ENCODE data around the gene USP6NL. TPM values are rescaled to one million over a fixed set of nuclear protein-coding genes. Genes with fewer than 3 reads are reported as not detected.

Gene USP6NL
- polyA plus RNA-seq, 1 donor (not counting 4 experiments of a cell fraction or from before 2014, with no cell fraction given), result 8.7 TPM

DNA sequence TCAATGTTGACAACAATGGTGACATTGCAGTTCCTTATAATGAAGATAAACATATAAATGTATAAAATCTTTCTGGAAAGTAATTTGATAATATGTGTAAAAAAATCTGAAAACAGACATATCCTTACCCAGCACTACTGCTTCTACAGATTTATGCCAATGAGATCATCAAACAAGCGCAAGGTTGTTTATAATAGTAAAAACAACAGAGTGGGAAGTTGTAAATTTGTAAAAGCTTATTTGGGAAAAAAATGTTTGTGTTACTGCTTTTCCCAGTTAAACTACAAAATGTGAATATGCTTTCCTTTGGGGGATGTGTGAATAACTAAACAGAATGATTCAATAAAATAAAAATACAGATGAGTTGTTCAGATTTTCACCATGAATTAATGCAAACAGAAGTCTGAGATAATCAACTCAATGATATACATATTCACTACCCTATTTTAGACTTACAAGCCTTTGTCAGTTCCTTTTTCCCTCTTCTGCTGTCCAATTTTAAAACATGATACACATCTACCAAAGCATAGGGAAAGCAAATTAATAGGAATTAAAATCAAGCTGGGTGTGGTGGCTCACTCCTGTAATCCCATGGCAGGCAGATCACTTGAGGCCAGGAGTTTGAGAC is 82.1 kb downstream of the USP6NL start:
- Histone ChIP-seq H3K4me1 (ENCODE audit: control insufficient read depth, extremely low read depth, insufficient read depth, low read length) (no peaks in the 10 kb centered on the region), H3K9me3 (ENCODE audit: control insufficient read depth, low read depth, low read length) (no peaks in the 10 kb centered on the region), H2AFZ (ENCODE audit: control insufficient read depth, low read length) (no peak overlapping the region), H3K27ac (ENCODE audit: control insufficient read depth, insufficient read depth, low read length) (no peak overlapping the region), H3K27me3 (ENCODE audit: control insufficient read depth, extremely low read depth, insufficient read depth, low read length) (no peaks in the 10 kb centered on the region), H3K36me3 (ENCODE audit: control insufficient read depth in 2 of 2, extremely low read depth in 1 of 2, insufficient read depth in 2 of 2, low read length in 2 of 2) (peaks cover 0 to 1% of the 10 kb centered on the region in 2 experiments), H3K9me1 (ENCODE audit: control insufficient read depth, extremely low read depth, insufficient read depth, low read length) (no peaks in the 10 kb centered on the region), H3K79me2 (ENCODE audit: control insufficient read depth, insufficient read depth, low read length) (no peaks in the 10 kb centered on the region), H3K4me3 (ENCODE audit: control insufficient read depth in 2 of 3, extremely low read depth in 1 of 3, insufficient read depth in 2 of 3, low read depth in 1 of 3, low read length in 3 of 3) (no peak overlapping the region), H3K9ac (ENCODE audit: control insufficient read depth, extremely low read depth, insufficient read depth, low read length) (no peak overlapping the region), H4K20me1 (ENCODE audit: control insufficient read depth, extremely low read depth, insufficient read depth, low read length) (no peaks in the 10 kb centered on the region), H3K4me2 (ENCODE audit: control insufficient read depth, extremely low read depth, insufficient read depth, low read depth, low read length) (no peak overlapping the region)
- DNase-seq (ENCODE audit: low read depth, low spot score) (no peak), FAIRE-seq (no peak)
- no peak for TF ChIP-seq EZH2 (IDR thresholded peaks at IDR 0.05; ENCODE audit: low read length)
- dilution Hi-C loops (cut with MboI; ENCODE audit: extremely low pct_ligation_motif_present, low sequenced_read_pairs), result loop anchor here (25.0 kb wide), 1 partner anchor 233 kb away; no protein-coding TSS in a partner anchor

DNA sequence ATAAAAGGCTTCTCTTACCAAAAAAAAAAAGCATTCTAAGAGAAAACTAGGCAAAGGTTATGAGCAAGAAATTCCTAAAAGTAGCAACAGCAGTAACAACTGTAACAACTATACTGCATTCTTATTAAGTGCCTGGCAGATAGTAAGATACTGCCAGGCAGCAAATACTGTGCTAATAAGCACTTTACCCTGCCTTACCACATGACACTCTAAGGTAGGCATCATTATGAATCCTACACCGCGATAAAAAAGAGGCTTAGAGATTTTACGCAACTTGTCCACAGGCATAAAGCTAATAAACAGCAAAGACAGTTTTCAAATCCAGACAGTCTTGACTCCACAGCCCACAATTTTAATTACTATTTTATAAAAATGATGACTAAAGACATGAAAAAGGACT is 83.2 kb downstream of the USP6NL start:
- Histone ChIP-seq H4K20me1 (ENCODE audit: control insufficient read depth, extremely low read depth, insufficient read depth, low read length) (no peaks in the 10 kb centered on the region), H3K9me3 (ENCODE audit: control insufficient read depth, low read depth, low read length) (no peaks in the 10 kb centered on the region), H2AFZ (ENCODE audit: control insufficient read depth, low read length) (no peak overlapping the region), H3K27me3 (ENCODE audit: control insufficient read depth, extremely low read depth, insufficient read depth, low read length) (no peaks in the 10 kb centered on the region), H3K4me2 (ENCODE audit: control insufficient read depth, extremely low read depth, insufficient read depth, low read depth, low read length) (no peak overlapping the region), H3K9ac (ENCODE audit: control insufficient read depth, extremely low read depth, insufficient read depth, low read length) (no peak overlapping the region), H3K79me2 (ENCODE audit: control insufficient read depth, insufficient read depth, low read length) (no peaks in the 10 kb centered on the region), H3K36me3 (ENCODE audit: control insufficient read depth in 2 of 2, extremely low read depth in 1 of 2, insufficient read depth in 2 of 2, low read length in 2 of 2) (peaks cover 0 to 1% of the 10 kb centered on the region in 2 experiments), H3K4me1 (ENCODE audit: control insufficient read depth, extremely low read depth, insufficient read depth, low read length) (no peaks in the 10 kb centered on the region), H3K9me1 (ENCODE audit: control insufficient read depth, extremely low read depth, insufficient read depth, low read length) (no peaks in the 10 kb centered on the region), H3K4me3 (ENCODE audit: control insufficient read depth in 2 of 3, extremely low read depth in 1 of 3, insufficient read depth in 2 of 3, low read depth in 1 of 3, low read length in 3 of 3) (no peak overlapping the region), H3K27ac (ENCODE audit: control insufficient read depth, insufficient read depth, low read length) (no peak overlapping the region)
- TF ChIP-seq, protein P1, sequence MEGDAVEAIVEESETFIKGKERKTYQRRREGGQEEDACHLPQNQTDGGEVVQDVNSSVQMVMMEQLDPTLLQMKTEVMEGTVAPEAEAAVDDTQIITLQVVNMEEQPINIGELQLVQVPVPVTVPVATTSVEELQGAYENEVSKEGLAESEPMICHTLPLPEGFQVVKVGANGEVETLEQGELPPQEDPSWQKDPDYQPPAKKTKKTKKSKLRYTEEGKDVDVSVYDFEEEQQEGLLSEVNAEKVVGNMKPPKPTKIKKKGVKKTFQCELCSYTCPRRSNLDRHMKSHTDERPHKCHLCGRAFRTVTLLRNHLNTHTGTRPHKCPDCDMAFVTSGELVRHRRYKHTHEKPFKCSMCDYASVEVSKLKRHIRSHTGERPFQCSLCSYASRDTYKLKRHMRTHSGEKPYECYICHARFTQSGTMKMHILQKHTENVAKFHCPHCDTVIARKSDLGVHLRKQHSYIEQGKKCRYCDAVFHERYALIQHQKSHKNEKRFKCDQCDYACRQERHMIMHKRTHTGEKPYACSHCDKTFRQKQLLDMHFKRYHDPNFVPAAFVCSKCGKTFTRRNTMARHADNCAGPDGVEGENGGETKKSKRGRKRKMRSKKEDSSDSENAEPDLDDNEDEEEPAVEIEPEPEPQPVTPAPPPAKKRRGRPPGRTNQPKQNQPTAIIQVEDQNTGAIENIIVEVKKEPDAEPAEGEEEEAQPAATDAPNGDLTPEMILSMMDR (optimal IDR thresholded peaks at IDR 0.05 in 1 of 3, IDR thresholded peaks at IDR 0.05 in 1 of 3, conservative IDR thresholded peaks at IDR 0.05 in 1 of 3; ENCODE audit: extremely low read depth in 1 of 3, insufficient read depth in 2 of 3, low read length in 3 of 3), result no peak
- TF ChIP-seq EZH2 (IDR thresholded peaks at IDR 0.05; ENCODE audit: low read length), result no peak
- DNase-seq (ENCODE audit: low read depth, low spot score), result no peak
- no peak for FAIRE-seq
- dilution Hi-C loops (cut with MboI; ENCODE audit: extremely low pct_ligation_motif_present, low sequenced_read_pairs), result loop anchor here (25.0 kb wide), 1 partner anchor 234 kb away; no protein-coding TSS in a partner anchor
